IMR-90 (cell line): ENCODE measurements around the gene IL1R2. TPM values are rescaled to one million over a fixed set of nuclear protein-coding genes. Genes with fewer than 3 reads are reported as not detected.

Experiments used
- ATAC-seq: fragments of 200-7000 bp; cut with Tn5 transposase; 2 replicates; pipeline ENCODE4 v1.9.1; 2020; ENCODE audit warnings: low read depth, mild to moderate bottlenecking, moderate library complexity
- BruUV-seq: library from RNA; stranded (reverse); fragments of 400-500 nt; replicated peaks from 2 replicates; lab custom pipeline; 2021; lab: Mats Ljungman, UMichigan
- CTCF ChIA-PET: fragments of 300-600 bp; formaldehyde crosslinking; extraction: SDS; loops from one replicate; lab custom pipeline; 2021; ENCODE audit warnings: antibody characterized with exemption; lab: Yijun Ruan, JAX
- POLR2A ChIA-PET: fragments of 300-600 bp; sonication (Branson Sonifier 250); formaldehyde crosslinking; loops from one replicate; lab custom pipeline; 2022; ENCODE audit warnings: antibody characterized with exemption; ENCODE audit not compliant: unreplicated experiment; lab: Charles Lee
- DNase-seq: peaks from one replicate; pipeline ENCODE4 v3.0.0; 2013
- H2AFZ ChIP-seq: replicated peaks from 2 replicates; pipeline ENCODE3; 2013; ENCODE audit warnings: low read length, mild to moderate bottlenecking; ENCODE audit not compliant: poor library complexity
- H2AK5ac ChIP-seq: 2 replicates; pipeline ENCODE4 v1.6.1; 2013; ENCODE audit warnings: low read depth, low read length, inconsistent platforms
- H2AK9ac ChIP-seq: replicated peaks from 2 replicates; pipeline ENCODE3; 2013; ENCODE audit warnings: mild to moderate bottlenecking, low read depth, low read length, moderate library complexity; ENCODE audit not compliant: poor library complexity
- H2BK120ac ChIP-seq: 2 replicates; pipeline ENCODE4 v1.6.1; 2013; ENCODE audit warnings: low read depth, low read length, inconsistent platforms
- H2BK15ac ChIP-seq: 3 replicates; pipeline ENCODE4 v1.6.1; 2013; ENCODE audit warnings: low read depth, low read length, inconsistent platforms
- H2BK20ac ChIP-seq: 2 replicates; pipeline ENCODE4 v1.6.1; 2013; ENCODE audit warnings: low read depth, mild to moderate bottlenecking, inconsistent platforms, low read length, moderate library complexity
- H2BK5ac ChIP-seq: 2 replicates; pipeline ENCODE4 v1.6.1; 2013; ENCODE audit warnings: mild to moderate bottlenecking, low read depth, low read length, inconsistent platforms; ENCODE audit not compliant: poor library complexity, severe bottlenecking
- H3K14ac ChIP-seq: replicated peaks from 2 replicates; pipeline ENCODE4 v1.6.1; 2013; ENCODE audit warnings: low read depth, low read length, inconsistent platforms
- H3K18ac ChIP-seq: 2 replicates; pipeline ENCODE4 v1.6.1; 2013; ENCODE audit warnings: low read depth, low read length, control low read depth
- H3K23ac ChIP-seq: 2 replicates; pipeline ENCODE4 v1.6.1; 2013; ENCODE audit warnings: low read depth, low read length, inconsistent platforms
- H3K27ac ChIP-seq: 2 replicates; pipeline ENCODE4 v1.5.1; 2013; ENCODE audit warnings: mild to moderate bottlenecking, control low read depth, low read length; ENCODE audit not compliant: insufficient read depth
- H3K27me3 ChIP-seq: 2 replicates; pipeline ENCODE4 v1.6.1; 2013; ENCODE audit warnings: low read length; ENCODE audit not compliant: control insufficient read depth, insufficient read depth
- H3K36me3 ChIP-seq: 2 replicates; pipeline ENCODE4 v1.6.1; 2013; ENCODE audit warnings: low read length, mixed read lengths; ENCODE audit not compliant: control insufficient read depth, insufficient read depth
- H3K4ac ChIP-seq: 2 replicates; pipeline ENCODE4 v1.6.1; 2013; ENCODE audit warnings: low read depth, low read length, inconsistent platforms
- H3K4me1 ChIP-seq: 2 replicates; pipeline ENCODE4 v1.6.1; 2013; ENCODE audit warnings: low read length, mixed read lengths; ENCODE audit not compliant: control insufficient read depth, insufficient read depth
- H3K4me2 ChIP-seq: 2 replicates; pipeline ENCODE4 v1.6.1; 2013; ENCODE audit warnings: low read depth, mild to moderate bottlenecking, control low read depth, low read length, moderate library complexity
- H3K4me3 ChIP-seq: 2 replicates; pipeline ENCODE4 v1.5.1; 2013; ENCODE audit warnings: low read depth, mild to moderate bottlenecking, control low read depth, low read length, moderate library complexity; ENCODE audit not compliant: insufficient read depth
- H3K56ac ChIP-seq: 2 replicates; pipeline ENCODE4 v1.6.1; 2013; ENCODE audit warnings: low read length, inconsistent platforms; ENCODE audit not compliant: insufficient read depth; ENCODE audit errors: extremely low read depth
- H3K79me1 ChIP-seq, 2 experiments: 2 replicates each; pipeline ENCODE4 v1.6.1; 2013; ENCODE audit warnings: low read length in 2 of 2, inconsistent platforms in 1 of 2, low read depth in 1 of 2
- H3K9ac ChIP-seq: 2 replicates; pipeline ENCODE4 v1.6.1; 2013; ENCODE audit warnings: low read depth, low read length, control low read depth
- H3K9me1 ChIP-seq: 2 replicates; pipeline ENCODE4 v1.6.1; 2013; ENCODE audit warnings: low read length, inconsistent platforms; ENCODE audit not compliant: insufficient read depth
- H3K9me3 ChIP-seq: 2 replicates; pipeline ENCODE4 v1.6.1; 2013; ENCODE audit warnings: low read length; ENCODE audit not compliant: control insufficient read depth, insufficient read depth
- H4K20me1 ChIP-seq: 2 replicates; pipeline ENCODE4 v1.6.1; 2013; ENCODE audit warnings: low read length, inconsistent platforms; ENCODE audit not compliant: insufficient read depth
- H4K5ac ChIP-seq: 2 replicates; pipeline ENCODE4 v1.6.1; 2013; ENCODE audit warnings: mild to moderate bottlenecking, low read depth, low read length, control low read depth
- H4K8ac ChIP-seq, 2 experiments: 2 replicates each; pipeline ENCODE4 v1.6.1; 2013; ENCODE audit warnings: low read depth in 2 of 2, low read length in 2 of 2, control low read depth in 1 of 2, inconsistent platforms in 1 of 2
- H4K91ac ChIP-seq: 2 replicates; pipeline ENCODE4 v1.6.1; 2013; ENCODE audit warnings: low read depth, low read length, inconsistent platforms; ENCODE audit not compliant: insufficient read depth
- CHD1 ChIP-seq: IDR thresholded peaks from 2 replicates; pipeline ENCODE4 v1.6.1; 2012; ENCODE audit warnings: low read depth, low read length, improper control_type of control experiment
- MAFK ChIP-seq: IDR thresholded peaks from 2 replicates; pipeline ENCODE4 v1.6.1; 2012; ENCODE audit warnings: low read depth, low read length, improper control_type of control experiment
- MAZ ChIP-seq: IDR thresholded peaks from 2 replicates; pipeline ENCODE4 v1.6.1; 2012; ENCODE audit warnings: low read depth, mild to moderate bottlenecking, low read length, improper control_type of control experiment, moderate library complexity, borderline replicate concordance
- POLR2A ChIP-seq: IDR thresholded peaks from 2 replicates; pipeline ENCODE4 v1.6.1; 2012; ENCODE audit warnings: mild to moderate bottlenecking, low read depth, low read length
- WGBS, 2 experiments: methylation state at CpG; one replicate each; pipeline versions ENCODE4 v1.1.5 to v1.1.7; 2013; ENCODE audit warnings: missing lambda C conversion rate in 2 of 2; ENCODE audit not compliant: insufficient read length in 1 of 2; ENCODE audit errors: extremely low coverage in 2 of 2; 5-methylcytosine and 5-hydroxymethylcytosine counted together
- dilution Hi-C: fragments of 300-500 bp; cut with HindIII; formaldehyde crosslinking; loops from one replicate; pipeline ENCODE4 v1.14.3; 2018; ENCODE audit warnings: low sequenced_read_pairs; ENCODE audit not compliant: unreplicated experiment
- in situ Hi-C: fragments of 300-500 bp; cut with MboI; formaldehyde crosslinking; loops from 3 replicates; pipeline ENCODE4 v1.14.3; 2019; ENCODE audit warnings: low sequenced_read_pairs, inconsistent platforms, mixed read lengths
- intact Hi-C: fragments of 100-400 bp; cut with micrococcal nuclease; formaldehyde crosslinking; loops from 2 replicates; pipeline ENCODE4 v1.10.0; 2022
- polyA plus RNA-seq, 3 experiments: library from polyadenylated mRNA; depleted of rRNA; stranded (reverse); fragments of >200 nt; gene quantifications; 2 replicates each; pipeline ENCODE4 v1.2.3, GENCODE V29; 2012; ENCODE audit warnings: low replicate concordance in 1 of 3
- total RNA-seq: library from RNA; depleted of rRNA; stranded (reverse); fragments of >200 nt; gene quantifications from 2 replicates; pipeline ENCODE4 v1.2.3, GENCODE V29; 2012

Gene IL1R2
- total and polyA plus RNA-seq, 2 of the 4 experiments (the other 2 are of a cell fraction): not detected

DNA sequence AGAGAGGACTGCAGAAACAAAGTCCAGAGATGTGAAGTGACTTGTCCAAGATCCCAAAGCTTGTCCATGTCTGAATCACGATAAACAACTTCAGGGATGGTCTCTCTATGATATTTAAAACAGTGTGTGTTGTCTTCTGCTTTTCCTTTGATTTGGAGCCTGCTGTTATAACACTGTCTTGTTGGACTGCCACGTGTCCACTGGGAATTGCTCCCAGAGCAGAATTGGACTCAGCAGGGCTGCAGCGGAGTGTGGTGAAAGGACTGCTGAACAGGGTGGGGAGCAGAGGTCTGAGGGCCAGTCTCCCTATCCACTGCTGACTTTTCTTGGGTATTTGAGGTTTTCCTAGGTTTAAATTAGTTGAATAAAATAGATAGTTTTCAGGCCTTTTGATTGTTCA, 68.3 kb downstream of the IL1R2 start:
- no TSS peak for BruUV-seq
- 0 out of 2 replicates have a peak overlapping the region, but pooled peaks have one; percentile 14 for H2AK5ac ChIP-seq
- H2BK15ac ChIP-seq: no peak overlapping the region
- no peak overlapping the region for H3K27ac ChIP-seq
- in situ Hi-C loops: no loop called here
- no peak overlapping the region for H2BK5ac ChIP-seq
- intact Hi-C loops: no loop called here
- H3K27me3 ChIP-seq: no peaks in the 10 kb centered on the region
- H2AFZ ChIP-seq: no peak overlapping the region
- peak overlapping the region; percentile 48; the same call in 1 of the 2 replicates for H3K4ac ChIP-seq
- no peak overlapping the region for H3K23ac ChIP-seq
- dilution Hi-C loops: no loop called here
- 0 out of 2 replicates have a peak overlapping the region, but pooled peaks have one; percentile 22 for H2BK120ac ChIP-seq
- H3K56ac ChIP-seq: no peak overlapping the region
- H3K4me1 ChIP-seq: peaks cover 26% of the 10 kb centered on the region
- TF ChIP-seq MAFK (no peak), MAZ (no peak), POLR2A (no peak), CHD1 (no peak)
- no peak overlapping the region for H4K5ac ChIP-seq
- H4K20me1 ChIP-seq: no peaks in the 10 kb centered on the region
- H3K4me2 ChIP-seq: no peak overlapping the region
- no peak for ATAC-seq
- POLR2A ChIA-PET: no interaction called here
- no peak overlapping the region for H3K14ac ChIP-seq
- H3K9me3 ChIP-seq: no peaks in the 10 kb centered on the region
- 0 out of 2 replicates have a peak overlapping the region, but pooled peaks have one; percentile 9 for H2BK20ac ChIP-seq
- peaks cover 18% of the 10 kb centered on the region for H3K9me1 ChIP-seq
- no peak overlapping the region for H4K91ac ChIP-seq
- H2AK9ac ChIP-seq: no peak overlapping the region
- H3K18ac ChIP-seq: no peak overlapping the region
- H3K36me3 ChIP-seq: no peaks in the 10 kb centered on the region
- CTCF ChIA-PET: interaction anchor here (0.6 kb wide), 1 partner anchor 66 kb away, joined by 3 read pairs; no protein-coding TSS in a partner anchor
- no peak overlapping the region; a peak in 1 of 4 replicates for H4K8ac ChIP-seq
- DNase-seq: no peak
- H3K4me3 ChIP-seq: no peak overlapping the region
- H3K9ac ChIP-seq: no peak overlapping the region
- peaks cover 0 to 2% of the 10 kb centered on the region in 2 experiments; a peak in 2 of 4 replicates for H3K79me1 ChIP-seq
- WGBS, 2 experiments: 100% methylated on average over 1 of the region's 3 CpGs; no CpG with 5 or more reads in 1 of the 2 experiments
